HCT116 (cell line): ENCODE data around the gene CNTNAP2. TPM values are rescaled to one million over a fixed set of nuclear protein-coding genes. Genes with fewer than 3 reads are reported as not detected.

Experiments used
- ATAC-seq: fragments of 200-7000 bp; cut with Tn5 transposase; 2 replicates; pipeline ENCODE4 v1.9.1; 2020; ENCODE audit warnings: mild to moderate bottlenecking, moderate library complexity
- BruUV-seq: library from RNA; stranded (reverse); fragments of 400-500 nt; replicated peaks from 2 replicates; lab custom pipeline; 2021; lab: Mats Ljungman, UMichigan
- CTCF ChIA-PET: fragments of 300-600 bp; sonication (Branson Sonifier 250); formaldehyde crosslinking; loops from one replicate; lab custom pipeline; 2021; ENCODE audit warnings: antibody characterized with exemption; lab: Charles Lee
- POLR2A ChIA-PET: fragments of 300-600, 350-600 bp; sonication (Branson Sonifier 250); formaldehyde crosslinking; loops from one replicate; lab custom pipeline; 2021; ENCODE audit warnings: antibody characterized with exemption; lab: Charles Lee
- RAD21 ChIA-PET, 2 experiments: fragments of 300-600 bp; sonication (Branson Sonifier 250); formaldehyde crosslinking; loops; one replicate each; lab custom pipeline; 2023; ENCODE audit warnings: low total read pairs in 2 of 2; ENCODE audit not compliant: uncharacterized antibody in 2 of 2, unreplicated experiment in 2 of 2, low non-redundant PET in 1 of 2; lab: Charles Lee
- DNase-seq: peaks from one replicate; pipeline ENCODE4 v3.0.0-alpha.2; 2010; ENCODE audit warnings: low read depth, low spot score
- H2AFZ ChIP-seq: fragments of 200-600 bp; shearing (Covaris generic), sonication (generic); 2 replicates; pipeline ENCODE4 v1.6.1; 2017; ENCODE audit warnings: low read depth, mixed run types, mixed read lengths, antibody characterized with exemption, low read length; ENCODE audit not compliant: poor library complexity, severe bottlenecking
- H3K27ac ChIP-seq: 2 replicates; pipeline ENCODE4 v1.5.1; 2012; ENCODE audit warnings: low read depth, low read length
- H3K27me3 ChIP-seq: fragments of 200-600 bp; sonication (generic); 2 replicates; pipeline ENCODE4 v1.6.1; 2016; ENCODE audit warnings: mixed run types, low read length, mixed read lengths; ENCODE audit not compliant: insufficient read depth
- H3K36me3 ChIP-seq, 2 experiments: fragments of 200-500 bp in 1 of 2; fragments of 200-600 bp in 1 of 2; sonication (Bioruptor generic) in 1 of 2; sonication (generic) in 1 of 2; 2 replicates each; pipeline versions ENCODE4 v1.5.1 to v1.6.1; 2014 to 2016; ENCODE audit warnings: low read length in 2 of 2, inconsistent platforms in 1 of 2, mixed read lengths in 1 of 2, mixed run types in 1 of 2; ENCODE audit not compliant: insufficient read depth in 2 of 2, control insufficient read depth in 1 of 2
- H3K4me1 ChIP-seq, 2 experiments: fragments of 200-600 bp in 1 of 2; sonication (generic) in 1 of 2; 2 replicates each; pipeline versions ENCODE4 v1.5.1 to v1.6.1; 2012 to 2017; ENCODE audit warnings: low read length in 2 of 2, inconsistent platforms in 1 of 2, mild to moderate bottlenecking in 1 of 2, mixed read lengths in 1 of 2, mixed run types in 1 of 2, moderate library complexity in 1 of 2; ENCODE audit not compliant: insufficient read depth in 2 of 2, control insufficient read depth in 1 of 2
- H3K4me2 ChIP-seq: fragments of 200-600 bp; sonication (generic); 2 replicates; pipeline ENCODE4 v1.6.1; 2017; ENCODE audit warnings: mixed run types, low read length, mixed read lengths
- H3K4me3 ChIP-seq, 2 experiments: fragments of 200-600 bp in 1 of 2; sonication (generic) in 1 of 2; replicated peaks in 1 of 2; 2 replicates each; pipeline ENCODE4 v1.5.1; 2011 to 2016; ENCODE audit warnings: low read length in 2 of 2, control low read depth in 1 of 2, low read depth in 1 of 2, mild to moderate bottlenecking in 1 of 2, mixed read lengths in 1 of 2, mixed run types in 1 of 2
- H3K79me2 ChIP-seq: fragments of 200-600 bp; sonication (generic); 2 replicates; pipeline ENCODE4 v1.6.1; 2017; ENCODE audit warnings: mild to moderate bottlenecking, mixed run types, low read length, moderate library complexity, mixed read lengths; ENCODE audit not compliant: insufficient read depth
- H3K9ac ChIP-seq: fragments of 200-600 bp; sonication (generic); 2 replicates; pipeline ENCODE4 v1.6.1; 2016; ENCODE audit warnings: low read length, mixed read lengths
- H3K9me2 ChIP-seq: fragments of 200-600 bp; sonication (generic), shearing (Covaris generic); 2 replicates; pipeline ENCODE4 v1.6.1; 2017; ENCODE audit warnings: mixed run types, mild to moderate bottlenecking, moderate library complexity; ENCODE audit not compliant: insufficient read depth
- H3K9me3 ChIP-seq, 2 experiments: fragments of 200-500 bp in 1 of 2; fragments of 200-600 bp in 1 of 2; sonication (Bioruptor generic) in 1 of 2; sonication (generic) in 1 of 2; 2 replicates each; pipeline ENCODE4 v1.6.1; 2014 to 2017; ENCODE audit warnings: low read length in 2 of 2, mixed read lengths in 2 of 2, inconsistent platforms in 1 of 2, low read depth in 1 of 2, mild to moderate bottlenecking in 1 of 2, mixed run types in 1 of 2, moderate library complexity in 1 of 2; ENCODE audit not compliant: control insufficient read depth in 1 of 2, insufficient read depth in 1 of 2
- H4K20me1 ChIP-seq: fragments of 200-600 bp; sonication (generic), shearing (Covaris generic); 2 replicates; pipeline ENCODE4 v1.6.1; 2017; ENCODE audit warnings: mixed run types, mild to moderate bottlenecking, moderate library complexity; ENCODE audit not compliant: insufficient read depth
- EGR1 ChIP-seq: IDR thresholded peaks from 2 replicates; pipeline ENCODE4 v1.6.1; 2012; ENCODE audit warnings: low read depth
- EZH2 ChIP-seq: fragments of 200-600 bp; sonication (generic); IDR thresholded peaks from 2 replicates; pipeline ENCODE4 v1.6.1; 2017; ENCODE audit warnings: antibody characterized with exemption, mixed run types
- EZH2phosphoT487 ChIP-seq: fragments of 200-600 bp; IDR thresholded peaks from 2 replicates; pipeline ENCODE4 v1.6.1; 2018; ENCODE audit warnings: antibody characterized with exemption, borderline replicate concordance
- FOSL1 ChIP-seq: IDR thresholded peaks from 2 replicates; pipeline ENCODE4 v1.6.1; 2012; ENCODE audit warnings: low read depth
- ZNF274 ChIP-seq: fragments of 200-500 bp; sonication (Bioruptor generic); IDR thresholded peaks from 2 replicates; pipeline ENCODE4 v1.6.1; 2014; ENCODE audit warnings: mild to moderate bottlenecking, low read depth, low read length, inconsistent platforms
- intact Hi-C: fragments of 100-400 bp; cut with micrococcal nuclease; formaldehyde crosslinking; loops from 2 replicates; pipeline ENCODE4 v1.10.0; 2022
- total RNA-seq: library from RNA; stranded (reverse); gene quantifications from one replicate; pipeline ENCODE4 v1.2.1, GENCODE V29; 2021; ENCODE audit not compliant: unreplicated experiment
- TF ChIP-seq, protein P1 (sequence below): IDR thresholded peaks from 2 replicates; pipeline ENCODE4 v1.6.1; 2012; ENCODE audit warnings: low read depth
- TF ChIP-seq, protein P2 (sequence below): IDR thresholded peaks from 2 replicates; pipeline ENCODE4 v1.6.1; 2012
- TF ChIP-seq, protein P3 (sequence below): IDR thresholded peaks from 2 replicates; pipeline ENCODE4 v1.6.1; 2011; ENCODE audit warnings: mild to moderate bottlenecking, low read length, moderate library complexity; ENCODE audit not compliant: insufficient replicate concordance; ENCODE audit errors: extremely low read depth

Gene CNTNAP2
- total RNA-seq, 1 experiment from 2014 or later: 0.37 TPM

DNA sequence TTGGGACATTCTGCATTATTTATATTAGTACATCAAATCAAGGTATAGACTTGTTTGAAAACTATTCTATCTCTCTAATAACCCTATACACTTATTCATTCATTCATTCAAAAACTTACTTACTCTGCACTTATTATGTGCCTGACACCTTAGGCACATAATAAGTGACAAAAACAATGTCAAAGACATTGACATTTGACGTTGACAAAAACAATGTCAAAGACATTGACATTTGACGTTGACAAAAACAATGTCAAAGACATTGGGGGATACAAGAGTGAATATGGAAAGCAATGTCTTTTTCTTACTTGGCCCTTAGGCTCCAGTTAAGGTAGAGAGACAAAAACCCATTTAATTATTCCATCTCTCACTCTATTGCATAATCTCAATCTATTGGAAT, 116.0 kb downstream of the CNTNAP2 start:
- BruUV-seq: no TSS peak
- DNase-seq (no peak), ATAC-seq (no peak)
- Histone ChIP-seq H3K79me2 (no peaks in the 10 kb centered on the region), H3K27ac (no peak overlapping the region), H3K36me3 (no peaks in the 10 kb centered on the region), H3K9ac (no peak overlapping the region), H3K27me3 (no peaks in the 10 kb centered on the region), H3K4me3 (no peak overlapping the region), H3K4me1 (no peaks in the 10 kb centered on the region), H3K4me2 (no peak overlapping the region), H3K9me2 (no peaks in the 10 kb centered on the region), H2AFZ (no peak overlapping the region), H3K9me3 (peaks cover 6 to 14% of the 10 kb centered on the region in 2 experiments; a peak in 2 of 4 replicates), H4K20me1 (no peaks in the 10 kb centered on the region)
- POLR2A ChIA-PET: no interaction called here
- RAD21 ChIA-PET: no interaction called here
- CTCF ChIA-PET: no interaction called here
- no peak for TF ChIP-seq ZNF274
- no peak for TF ChIP-seq EGR1
- TF ChIP-seq, protein P1, sequence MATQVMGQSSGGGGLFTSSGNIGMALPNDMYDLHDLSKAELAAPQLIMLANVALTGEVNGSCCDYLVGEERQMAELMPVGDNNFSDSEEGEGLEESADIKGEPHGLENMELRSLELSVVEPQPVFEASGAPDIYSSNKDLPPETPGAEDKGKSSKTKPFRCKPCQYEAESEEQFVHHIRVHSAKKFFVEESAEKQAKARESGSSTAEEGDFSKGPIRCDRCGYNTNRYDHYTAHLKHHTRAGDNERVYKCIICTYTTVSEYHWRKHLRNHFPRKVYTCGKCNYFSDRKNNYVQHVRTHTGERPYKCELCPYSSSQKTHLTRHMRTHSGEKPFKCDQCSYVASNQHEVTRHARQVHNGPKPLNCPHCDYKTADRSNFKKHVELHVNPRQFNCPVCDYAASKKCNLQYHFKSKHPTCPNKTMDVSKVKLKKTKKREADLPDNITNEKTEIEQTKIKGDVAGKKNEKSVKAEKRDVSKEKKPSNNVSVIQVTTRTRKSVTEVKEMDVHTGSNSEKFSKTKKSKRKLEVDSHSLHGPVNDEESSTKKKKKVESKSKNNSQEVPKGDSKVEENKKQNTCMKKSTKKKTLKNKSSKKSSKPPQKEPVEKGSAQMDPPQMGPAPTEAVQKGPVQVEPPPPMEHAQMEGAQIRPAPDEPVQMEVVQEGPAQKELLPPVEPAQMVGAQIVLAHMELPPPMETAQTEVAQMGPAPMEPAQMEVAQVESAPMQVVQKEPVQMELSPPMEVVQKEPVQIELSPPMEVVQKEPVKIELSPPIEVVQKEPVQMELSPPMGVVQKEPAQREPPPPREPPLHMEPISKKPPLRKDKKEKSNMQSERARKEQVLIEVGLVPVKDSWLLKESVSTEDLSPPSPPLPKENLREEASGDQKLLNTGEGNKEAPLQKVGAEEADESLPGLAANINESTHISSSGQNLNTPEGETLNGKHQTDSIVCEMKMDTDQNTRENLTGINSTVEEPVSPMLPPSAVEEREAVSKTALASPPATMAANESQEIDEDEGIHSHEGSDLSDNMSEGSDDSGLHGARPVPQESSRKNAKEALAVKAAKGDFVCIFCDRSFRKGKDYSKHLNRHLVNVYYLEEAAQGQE: no peak
- TF ChIP-seq, protein P2, sequence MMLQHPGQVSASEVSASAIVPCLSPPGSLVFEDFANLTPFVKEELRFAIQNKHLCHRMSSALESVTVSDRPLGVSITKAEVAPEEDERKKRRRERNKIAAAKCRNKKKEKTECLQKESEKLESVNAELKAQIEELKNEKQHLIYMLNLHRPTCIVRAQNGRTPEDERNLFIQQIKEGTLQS: no peak
- TF ChIP-seq FOSL1: no peak
- TF ChIP-seq EZH2: no peak
- TF ChIP-seq EZH2phosphoT487: no peak
- TF ChIP-seq, protein P3, sequence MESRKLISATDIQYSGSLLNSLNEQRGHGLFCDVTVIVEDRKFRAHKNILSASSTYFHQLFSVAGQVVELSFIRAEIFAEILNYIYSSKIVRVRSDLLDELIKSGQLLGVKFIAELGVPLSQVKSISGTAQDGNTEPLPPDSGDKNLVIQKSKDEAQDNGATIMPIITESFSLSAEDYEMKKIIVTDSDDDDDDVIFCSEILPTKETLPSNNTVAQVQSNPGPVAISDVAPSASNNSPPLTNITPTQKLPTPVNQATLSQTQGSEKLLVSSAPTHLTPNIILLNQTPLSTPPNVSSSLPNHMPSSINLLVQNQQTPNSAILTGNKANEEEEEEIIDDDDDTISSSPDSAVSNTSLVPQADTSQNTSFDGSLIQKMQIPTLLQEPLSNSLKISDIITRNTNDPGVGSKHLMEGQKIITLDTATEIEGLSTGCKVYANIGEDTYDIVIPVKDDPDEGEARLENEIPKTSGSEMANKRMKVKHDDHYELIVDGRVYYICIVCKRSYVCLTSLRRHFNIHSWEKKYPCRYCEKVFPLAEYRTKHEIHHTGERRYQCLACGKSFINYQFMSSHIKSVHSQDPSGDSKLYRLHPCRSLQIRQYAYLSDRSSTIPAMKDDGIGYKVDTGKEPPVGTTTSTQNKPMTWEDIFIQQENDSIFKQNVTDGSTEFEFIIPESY: no peak
- intact Hi-C loops: no loop called here
